IPS-18a (cell line): ENCODE measurements around the gene ULK2.
"Not testable (repeated sequence)": the region's sequence is repeated elsewhere in the genome, so short reads cannot be mapped to it uniquely, and the experiment has no call there.

Experiments
- H3K27ac ChIP-seq: one replicate; pipeline ENCODE4 v1.5.1; 2013; ENCODE audit warnings: low read length
- H3K27me3 ChIP-seq: one replicate; pipeline ENCODE4 v1.6.1; 2013; ENCODE audit warnings: mild to moderate bottlenecking, low read length; ENCODE audit not compliant: control insufficient read depth, insufficient read depth
- H3K36me3 ChIP-seq: one replicate; pipeline ENCODE4 v1.6.1; 2013; ENCODE audit warnings: low read depth, low read length; ENCODE audit not compliant: control insufficient read depth
- H3K4me1 ChIP-seq: one replicate; pipeline ENCODE4 v1.6.1; 2013; ENCODE audit warnings: low read depth, low read length; ENCODE audit not compliant: control insufficient read depth
- H3K4me3 ChIP-seq: one replicate; pipeline ENCODE4 v1.5.1; 2013; ENCODE audit warnings: low read length
- H3K9ac ChIP-seq: one replicate; pipeline ENCODE4 v1.6.1; 2013; ENCODE audit warnings: mild to moderate bottlenecking, low read length, moderate library complexity
- H3K9me3 ChIP-seq: one replicate; pipeline ENCODE4 v1.6.1; 2013; ENCODE audit warnings: low read depth, low read length; ENCODE audit not compliant: control insufficient read depth

Gene ULK2

DNA sequence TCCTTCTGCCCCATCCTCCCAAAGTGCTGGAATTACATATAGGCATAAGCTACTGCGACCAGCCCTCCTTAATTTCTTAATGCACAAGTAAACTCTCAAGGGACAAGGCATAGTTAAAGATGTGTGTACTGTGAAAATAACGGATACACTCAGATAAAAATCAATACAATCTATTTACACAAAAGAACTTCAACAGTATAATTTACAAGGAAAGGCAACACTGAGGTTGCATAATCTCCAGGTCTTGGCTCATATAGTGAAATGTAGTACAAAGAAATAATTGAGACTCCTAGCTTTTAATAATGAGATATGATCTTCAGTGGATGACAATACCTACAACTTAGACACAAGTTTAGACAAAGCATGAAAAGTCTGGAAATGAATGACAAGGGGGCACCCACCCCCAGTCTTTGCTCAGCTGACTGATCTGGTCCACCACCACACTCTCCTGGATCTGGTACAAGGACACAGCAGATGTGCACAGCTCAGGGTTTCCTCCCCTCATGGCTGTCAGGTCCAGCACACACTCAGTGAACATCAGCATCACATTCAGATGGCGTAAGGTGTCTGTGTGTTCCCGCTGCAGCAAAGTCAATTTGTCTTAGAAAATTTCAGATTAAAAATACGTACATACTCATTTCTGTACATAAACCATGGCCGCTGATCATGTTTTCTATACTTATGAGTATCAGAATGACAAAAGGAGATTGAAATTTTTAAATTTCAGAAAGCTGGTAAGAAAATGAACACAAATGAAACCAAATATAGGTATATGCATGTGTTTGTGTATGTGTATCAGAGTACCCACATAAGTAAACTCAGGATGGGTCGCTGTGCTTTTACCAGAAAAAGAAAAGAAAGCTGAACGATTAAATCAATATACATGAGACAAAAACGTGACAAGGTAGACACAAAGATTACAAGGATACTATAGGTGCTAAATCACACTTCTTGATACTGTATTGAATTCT lies 86.0 kb downstream of the ULK2 start:
- H3K4me1 ChIP-seq: no peaks in the 10 kb centered on the region
- no peaks in the 10 kb centered on the region for H3K36me3 ChIP-seq
- no peaks in the 10 kb centered on the region for H3K9me3 ChIP-seq
- no peaks in the 10 kb centered on the region for H3K27me3 ChIP-seq
- no peak overlapping the region for H3K9ac ChIP-seq
- H3K4me3 ChIP-seq: no peak overlapping the region
- H3K27ac ChIP-seq: no peak overlapping the region

GRCh38 chr17:19780846-19781245 lies 86.9 kb downstream of the ULK2 start:
- Histone ChIP-seq H3K27ac (no peak overlapping the region), H3K4me1 (no peaks in the 10 kb centered on the region), H3K36me3 (no peaks in the 10 kb centered on the region), H3K27me3 (no peaks in the 10 kb centered on the region), H3K9me3 (no peaks in the 10 kb centered on the region), H3K4me3 (no peak overlapping the region), H3K9ac (no peak overlapping the region)

DNA sequence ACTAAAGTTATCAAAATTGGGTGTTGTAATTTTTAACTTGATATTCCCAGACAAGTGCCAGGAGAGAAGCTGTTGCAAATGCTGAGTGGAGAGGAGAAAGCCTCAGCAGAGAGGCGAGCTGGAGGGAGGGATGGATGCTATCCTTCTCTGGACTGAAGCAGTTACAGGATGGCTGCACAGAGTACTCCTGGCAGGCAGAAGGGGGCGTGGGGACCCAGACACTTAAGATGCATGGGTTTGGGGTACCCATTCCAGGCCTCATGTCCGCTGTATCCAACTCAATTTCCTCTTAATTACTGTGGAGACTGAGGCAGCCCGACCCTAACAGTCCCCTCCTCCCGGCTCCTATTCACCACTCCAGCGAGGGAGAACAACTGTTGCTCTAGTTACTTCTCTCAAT lies 94.2 kb downstream of the ULK2 start:
- Histone ChIP-seq H3K36me3 (no peaks in the 10 kb centered on the region), H3K27ac (no peak overlapping the region), H3K9ac (no peak overlapping the region), H3K4me1 (no peaks in the 10 kb centered on the region), H3K27me3 (no peaks in the 10 kb centered on the region), H3K9me3 (no peaks in the 10 kb centered on the region), H3K4me3 (no peak overlapping the region)

DNA sequence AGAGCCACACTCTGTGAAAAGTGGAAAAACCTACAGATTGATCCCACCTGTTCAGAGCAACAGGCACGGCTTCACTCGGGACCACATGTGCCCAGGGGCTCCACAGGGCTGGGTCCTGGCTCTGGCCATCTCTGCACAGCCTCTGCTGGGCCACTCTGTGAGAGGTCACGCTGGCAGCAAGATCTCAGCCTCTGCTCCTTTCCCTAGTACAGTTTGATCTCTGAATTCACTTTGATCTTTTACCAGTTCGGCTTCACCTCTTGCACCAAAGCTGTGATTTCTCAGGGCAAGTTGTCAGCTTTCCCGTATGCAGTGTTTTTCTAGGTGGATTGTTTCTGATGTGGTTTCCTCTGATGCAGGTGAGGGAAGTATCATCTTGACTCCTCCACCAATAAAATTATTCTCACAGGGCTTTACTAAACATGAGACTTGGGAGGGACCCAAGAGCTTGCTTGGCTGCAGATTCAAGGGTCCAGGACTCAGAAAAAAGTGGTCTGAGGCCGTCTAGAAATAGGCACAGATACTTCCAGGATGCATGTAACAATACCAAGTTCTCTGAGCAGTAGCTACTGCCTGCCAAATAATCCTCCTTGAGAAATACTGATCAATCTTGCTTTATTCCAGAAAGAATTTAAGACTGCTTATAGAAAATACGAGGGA lies 95.6 kb downstream of the ULK2 start:
- H3K9ac ChIP-seq: no peak overlapping the region
- no peaks in the 10 kb centered on the region for H3K36me3 ChIP-seq
- no peak overlapping the region for H3K4me3 ChIP-seq
- no peaks in the 10 kb centered on the region for H3K27me3 ChIP-seq
- H3K4me1 ChIP-seq: no peaks in the 10 kb centered on the region
- H3K27ac ChIP-seq: no peak overlapping the region
- no peaks in the 10 kb centered on the region for H3K9me3 ChIP-seq

DNA sequence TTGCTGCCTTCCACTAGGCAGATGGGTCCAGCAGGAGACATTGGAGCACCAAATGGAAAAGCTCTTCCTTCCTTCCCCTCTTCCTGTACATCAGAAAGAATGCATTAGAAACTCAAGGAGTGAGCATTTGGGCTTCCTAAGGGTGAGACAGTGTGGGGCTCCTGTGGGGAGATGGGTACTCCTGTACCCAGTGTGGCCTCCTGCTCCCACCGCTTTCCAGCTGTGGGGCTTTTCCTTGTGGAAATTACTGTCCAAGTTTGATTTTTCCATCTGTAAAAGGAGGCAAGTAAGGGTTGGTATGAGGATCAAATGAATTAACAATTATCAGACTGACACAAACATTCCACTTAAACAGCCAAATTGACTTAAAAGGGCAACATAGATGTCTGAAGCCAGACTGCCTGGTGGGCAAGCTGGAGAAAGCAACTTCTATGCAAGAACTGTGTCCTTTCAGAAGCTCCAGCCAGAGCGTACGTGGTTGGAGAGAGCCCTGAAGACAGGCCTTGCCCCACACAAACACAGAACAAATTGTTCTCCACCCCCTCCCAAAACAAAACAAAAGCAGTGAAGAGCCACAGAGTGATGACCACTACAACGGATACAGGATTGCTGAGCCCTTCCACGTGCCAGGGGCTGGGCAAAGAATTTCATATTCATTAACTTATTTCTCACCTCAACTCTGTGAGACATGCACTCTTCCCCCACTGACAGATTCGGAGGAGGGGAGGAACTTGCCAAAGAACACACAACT lies 96.6 kb downstream of the ULK2 start:
- H3K4me1 ChIP-seq: no peaks in the 10 kb centered on the region
- H3K27ac ChIP-seq: no peak overlapping the region
- H3K4me3 ChIP-seq: no peak overlapping the region
- H3K36me3 ChIP-seq: no peaks in the 10 kb centered on the region
- H3K27me3 ChIP-seq: no peaks in the 10 kb centered on the region
- H3K9ac ChIP-seq: no peak overlapping the region
- no peaks in the 10 kb centered on the region for H3K9me3 ChIP-seq

DNA sequence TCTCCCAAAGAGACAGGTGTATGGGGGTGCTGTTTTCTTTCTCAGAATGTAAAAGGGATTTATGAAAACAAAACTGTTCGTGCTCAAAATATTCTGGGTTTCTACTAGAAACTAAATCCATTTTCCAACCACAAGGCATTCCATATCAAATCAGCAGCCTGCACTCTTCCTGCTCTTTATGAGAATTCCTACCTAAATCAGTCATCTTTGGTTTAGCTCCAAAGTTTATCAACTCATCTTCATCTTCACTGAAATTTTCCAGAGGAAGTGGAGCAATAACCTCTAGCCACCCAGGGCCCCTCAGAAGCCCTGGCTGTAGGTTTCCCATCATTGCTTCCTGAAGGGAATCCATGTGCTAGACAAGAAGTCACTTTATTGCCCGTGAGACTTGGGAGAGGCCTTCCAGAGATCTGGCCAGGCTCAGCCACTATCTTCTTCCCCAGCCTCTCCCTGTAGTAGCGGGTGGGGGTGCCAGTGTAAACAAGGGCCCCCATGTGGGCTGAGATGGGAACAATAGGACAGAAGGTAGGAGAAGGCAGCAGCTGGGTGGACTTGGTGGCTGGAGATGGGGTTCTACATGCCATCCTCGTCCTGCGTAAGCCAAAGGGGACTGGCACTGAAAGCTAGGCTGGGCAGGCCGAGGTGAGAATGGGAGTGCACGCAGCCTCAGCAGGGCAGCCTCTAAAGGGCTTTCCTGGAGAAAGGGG lies 97.6 kb downstream of the ULK2 start:
- Histone ChIP-seq H3K27me3 (no peaks in the 10 kb centered on the region), H3K9me3 (no peaks in the 10 kb centered on the region), H3K36me3 (no peaks in the 10 kb centered on the region), H3K4me1 (no peaks in the 10 kb centered on the region), H3K9ac (no peak overlapping the region), H3K4me3 (no peak overlapping the region), H3K27ac (no peak overlapping the region)

- Histone ChIP-seq H3K9me3 (no peaks in the 10 kb centered on the region), H3K4me1 (no peaks in the 10 kb centered on the region), H3K27ac (no peak overlapping the region), H3K9ac (no peak overlapping the region), H3K4me3 (no peak overlapping the region), H3K36me3 (no peaks in the 10 kb centered on the region), H3K27me3 (no peaks in the 10 kb centered on the region)
These were observed 99.5 kb downstream of the ULK2 start for GRCh38 chr17:19768046-19768782.

DNA sequence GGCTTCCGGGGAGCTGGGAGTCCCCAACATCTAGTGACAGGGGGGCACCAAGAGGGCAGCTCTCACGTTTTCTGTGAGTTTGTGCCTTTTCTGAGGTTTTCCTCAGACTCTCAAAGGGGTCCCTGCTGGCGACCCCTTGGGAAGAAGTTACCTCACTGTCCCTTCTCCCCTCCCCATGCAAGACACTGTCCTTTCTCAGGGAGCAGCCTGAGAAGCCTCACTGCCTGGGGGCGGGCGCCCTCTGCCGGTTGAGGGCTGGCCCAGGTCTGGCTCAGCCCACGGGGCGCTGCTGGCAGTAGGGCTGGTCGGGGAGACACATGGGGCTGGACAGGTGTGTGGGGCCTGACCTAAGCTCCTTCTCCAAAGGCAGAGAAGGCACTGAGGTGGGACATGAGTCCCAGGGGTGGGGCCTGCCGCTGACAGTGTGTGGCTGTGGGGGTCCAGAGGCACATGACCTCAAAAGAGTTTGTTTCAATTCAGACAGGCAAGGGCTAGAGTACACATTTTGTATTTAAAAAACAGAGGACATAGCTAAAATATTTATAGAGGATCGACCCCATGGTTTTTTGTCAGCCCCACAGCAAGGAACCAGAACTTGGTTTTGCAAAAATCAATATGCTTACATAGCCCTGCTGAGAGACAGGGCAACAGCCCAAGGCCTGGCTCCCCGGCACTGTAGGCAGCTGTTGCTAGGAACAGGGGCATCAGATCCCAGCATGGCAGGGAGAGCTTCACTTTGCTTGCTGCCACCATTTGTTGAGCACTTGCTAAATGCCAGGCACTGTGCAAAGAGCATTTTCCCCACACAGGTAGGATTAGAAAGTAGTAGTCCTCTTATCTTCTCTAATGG lies 101.1 kb downstream of the ULK2 start:
- no peaks in the 10 kb centered on the region for H3K4me1 ChIP-seq
- no peak overlapping the region for H3K4me3 ChIP-seq
- H3K36me3 ChIP-seq: no peaks in the 10 kb centered on the region
- H3K27me3 ChIP-seq: peaks cover 5% of the 10 kb centered on the region
- H3K9me3 ChIP-seq: no peaks in the 10 kb centered on the region
- no peak overlapping the region for H3K27ac ChIP-seq
- no peak overlapping the region for H3K9ac ChIP-seq

DNA sequence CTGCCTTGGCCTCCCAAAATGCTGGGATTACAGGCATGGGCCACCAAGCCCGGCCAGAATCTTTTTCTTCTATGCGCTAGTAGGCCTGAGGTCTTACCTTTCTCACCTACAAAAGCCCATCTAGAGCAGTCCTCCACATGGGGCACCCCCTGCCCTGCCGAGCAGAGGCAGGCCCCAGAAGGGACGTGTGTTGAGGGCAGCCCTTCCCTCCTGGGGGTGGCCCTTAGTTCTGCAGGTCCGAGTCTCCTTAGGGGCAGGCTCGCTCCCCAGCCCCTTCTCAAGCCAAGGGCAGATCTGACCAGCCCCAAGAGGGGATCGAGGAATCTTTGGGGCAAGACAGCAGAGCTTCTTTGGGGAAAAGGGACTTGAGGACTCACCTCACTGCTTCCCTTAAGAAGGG lies 101.7 kb downstream of the ULK2 start:
- Histone ChIP-seq H3K9ac (no peak overlapping the region), H3K36me3 (no peaks in the 10 kb centered on the region), H3K4me3 (no peak overlapping the region), H3K9me3 (no peaks in the 10 kb centered on the region), H3K4me1 (no peaks in the 10 kb centered on the region), H3K27me3 (peaks cover 5% of the 10 kb centered on the region), H3K27ac (no peak overlapping the region)

GRCh38 chr17:19763991-19764390 lies 103.7 kb downstream of the ULK2 start:
- H3K4me3 ChIP-seq, H3K27me3 ChIP-seq, H3K9me3 ChIP-seq, H3K27ac ChIP-seq, H3K36me3 ChIP-seq, H3K9ac ChIP-seq, H3K4me1 ChIP-seq: not testable (repeated sequence)
